ENCODE data around the gene TUBG1.
"Not testable (repeated sequence)": the region's sequence is repeated elsewhere in the genome, so short reads cannot be mapped to it uniquely, and the experiment has no call there.

TUBG1 gene

DNA sequence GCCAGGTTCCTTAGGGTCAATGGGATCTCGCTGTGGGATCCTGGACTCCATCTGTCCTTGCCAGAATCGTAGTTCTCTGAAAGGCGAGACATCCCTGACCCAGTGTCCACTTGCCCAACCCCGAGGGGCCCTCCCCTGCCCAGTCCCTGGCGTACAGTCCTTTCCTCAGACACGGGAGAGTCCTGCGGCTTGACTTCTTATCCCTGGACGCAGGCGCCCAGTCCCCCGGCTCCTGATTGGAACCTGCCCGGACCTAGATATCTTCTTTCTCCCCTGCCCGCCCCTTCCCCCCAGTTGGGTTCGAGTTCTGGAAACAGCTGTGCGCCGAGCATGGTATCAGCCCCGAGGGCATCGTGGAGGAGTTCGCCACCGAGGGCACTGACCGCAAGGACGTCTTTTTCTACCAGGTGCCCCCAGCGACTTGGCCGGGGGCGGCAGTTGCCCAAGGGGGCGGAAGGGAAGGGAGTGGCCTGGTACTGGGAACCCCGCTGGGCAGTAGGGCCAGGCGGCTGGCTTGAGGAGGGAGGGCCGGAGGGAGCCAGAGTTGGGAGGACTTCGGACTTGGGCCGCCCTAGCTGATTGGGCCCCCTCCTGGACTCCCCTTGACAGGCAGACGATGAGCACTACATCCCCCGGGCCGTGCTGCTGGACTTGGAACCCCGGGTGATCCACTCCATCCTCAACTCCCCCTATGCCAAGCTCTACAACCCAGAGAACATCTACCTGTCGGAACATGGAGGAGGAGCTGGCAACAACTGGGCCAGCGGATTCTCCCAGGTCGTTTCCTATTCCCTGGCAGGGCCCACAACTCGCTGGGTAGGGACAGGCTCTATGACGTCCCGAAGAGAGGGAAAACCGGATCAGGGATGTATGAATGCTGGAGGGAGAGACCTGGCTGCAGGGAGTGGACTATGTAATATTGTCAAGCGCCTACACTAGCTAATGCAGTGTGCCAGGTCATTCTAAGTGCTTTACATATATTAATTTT, 625 bp downstream of the TUBG1 start:
- not testable (repeated sequence) for H3K27me3 ChIP-seq (ENCODE audit: control insufficient read depth, insufficient read depth, low read length); H3K9me3 ChIP-seq (ENCODE audit: control insufficient read depth, insufficient read depth, low read depth, low read length); H3K4me1 ChIP-seq (ENCODE audit: control insufficient read depth, insufficient read depth, low read length)
- Histone ChIP-seq H3K9ac (ENCODE audit: low read length) (peak overlapping the region; percentile 81), H3K27ac (ENCODE audit: low read depth, low read length) (peak overlapping the region; percentile 21; the same call in 1 of the 2 replicates), H3K4me3 (ENCODE audit: low read depth, low read length) (peak overlapping the region; percentile 83), H3K36me3 (ENCODE audit: control insufficient read depth, insufficient read depth, low read length) (peaks cover 38% of the 10 kb centered on the region)

DNA sequence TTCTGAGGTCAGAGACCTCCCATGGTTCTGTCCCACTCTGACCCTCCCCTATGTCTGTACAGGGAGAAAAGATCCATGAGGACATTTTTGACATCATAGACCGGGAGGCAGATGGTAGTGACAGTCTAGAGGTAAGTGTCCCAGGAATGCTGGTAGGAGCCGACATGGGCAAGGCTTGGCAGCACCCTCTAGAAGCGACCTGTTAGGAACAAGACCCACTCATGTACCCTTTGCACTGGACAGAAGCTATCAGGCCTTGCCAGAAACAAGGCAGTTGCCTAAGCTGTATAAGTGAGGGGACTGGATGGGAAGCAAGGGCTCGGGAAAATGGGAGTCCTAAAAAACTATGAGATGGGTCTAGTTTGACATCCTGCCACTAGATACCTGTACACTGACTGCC, 2.5 kb downstream of the TUBG1 start:
- H3K9ac ChIP-seq (ENCODE audit: low read length): no peak overlapping the region
- H3K27ac ChIP-seq (ENCODE audit: low read depth, low read length): no peak overlapping the region
- H3K27me3 ChIP-seq (ENCODE audit: control insufficient read depth, insufficient read depth, low read length): no peaks in the 10 kb centered on the region
- no peaks in the 10 kb centered on the region for H3K9me3 ChIP-seq (ENCODE audit: control insufficient read depth, insufficient read depth, low read depth, low read length)
- H3K4me3 ChIP-seq (ENCODE audit: low read depth, low read length): no peak overlapping the region
- peaks cover 48% of the 10 kb centered on the region for H3K36me3 ChIP-seq (ENCODE audit: control insufficient read depth, insufficient read depth, low read length)
- H3K4me1 ChIP-seq (ENCODE audit: control insufficient read depth, insufficient read depth, low read length): peaks cover 6% of the 10 kb centered on the region; the same call in 1 of the 2 replicates

DNA sequence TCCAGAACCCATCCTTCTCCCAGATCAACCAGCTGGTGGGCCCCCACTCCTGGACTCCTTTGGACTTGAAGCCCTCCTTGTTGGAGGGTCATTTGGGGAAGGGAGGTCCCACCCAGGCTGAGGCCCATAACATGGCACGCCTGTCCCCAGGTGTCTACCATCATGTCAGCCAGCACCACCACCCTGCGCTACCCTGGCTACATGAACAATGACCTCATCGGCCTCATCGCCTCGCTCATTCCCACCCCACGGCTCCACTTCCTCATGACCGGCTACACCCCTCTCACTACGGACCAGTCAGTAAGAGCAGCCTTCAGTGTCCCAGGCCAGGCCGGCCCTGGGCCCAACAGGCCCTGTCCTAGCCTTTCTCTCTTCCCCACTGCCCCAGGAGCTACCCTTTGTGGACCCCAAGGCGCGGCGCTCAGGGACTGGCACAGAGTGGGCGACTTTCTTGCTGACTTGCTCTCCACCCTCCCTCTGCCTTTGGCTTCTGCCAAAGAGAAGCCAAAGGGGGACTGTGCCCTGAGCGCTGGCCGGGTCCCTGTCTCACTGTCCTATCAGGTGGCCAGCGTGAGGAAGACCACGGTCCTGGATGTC, 4.3 kb downstream of the TUBG1 start:
- Histone ChIP-seq H3K9me3 (ENCODE audit: control insufficient read depth, insufficient read depth, low read depth, low read length) (no peaks in the 10 kb centered on the region), H3K9ac (ENCODE audit: low read length) (no peak overlapping the region), H3K4me1 (ENCODE audit: control insufficient read depth, insufficient read depth, low read length) (peaks cover 8% of the 10 kb centered on the region), H3K27me3 (ENCODE audit: control insufficient read depth, insufficient read depth, low read length) (no peaks in the 10 kb centered on the region), H3K27ac (ENCODE audit: low read depth, low read length) (no peak overlapping the region), H3K4me3 (ENCODE audit: low read depth, low read length) (no peak overlapping the region), H3K36me3 (ENCODE audit: control insufficient read depth, insufficient read depth, low read length) (peaks cover 48% of the 10 kb centered on the region)

DNA sequence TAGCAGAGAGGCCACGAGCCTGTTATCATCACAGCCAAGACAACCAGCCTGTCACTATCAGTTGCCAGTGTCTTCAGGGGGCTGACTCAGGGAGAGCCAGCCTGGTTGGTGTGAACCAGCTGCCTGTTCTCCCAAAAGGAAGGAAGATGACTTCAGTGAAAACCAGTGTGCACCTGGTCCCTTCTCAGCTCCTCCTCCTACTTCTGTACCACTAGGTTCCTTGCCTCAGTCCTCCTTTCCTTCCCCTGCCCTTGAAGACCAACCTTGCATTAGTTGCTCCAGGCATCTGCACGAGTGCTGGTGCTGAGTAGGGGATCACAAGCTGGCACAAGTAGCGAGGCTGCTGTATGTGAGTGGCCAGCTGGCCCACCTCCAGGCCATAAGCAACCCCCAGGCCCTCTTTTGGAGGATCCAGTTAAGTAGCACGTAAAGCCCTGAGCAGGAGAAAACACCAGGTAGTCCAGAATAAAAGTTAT, 8.5 kb downstream of the TUBG1 start:
- H3K36me3 ChIP-seq (ENCODE audit: control insufficient read depth, insufficient read depth, low read length): peaks cover 32% of the 10 kb centered on the region
- peaks cover 6% of the 10 kb centered on the region for H3K4me1 ChIP-seq (ENCODE audit: control insufficient read depth, insufficient read depth, low read length)
- H3K9ac ChIP-seq (ENCODE audit: low read length): no peak overlapping the region
- no peaks in the 10 kb centered on the region for H3K9me3 ChIP-seq (ENCODE audit: control insufficient read depth, insufficient read depth, low read depth, low read length)
- H3K27ac ChIP-seq (ENCODE audit: low read depth, low read length): no peak overlapping the region
- no peak overlapping the region for H3K4me3 ChIP-seq (ENCODE audit: low read depth, low read length)
- H3K27me3 ChIP-seq (ENCODE audit: control insufficient read depth, insufficient read depth, low read length): no peaks in the 10 kb centered on the region

DNA sequence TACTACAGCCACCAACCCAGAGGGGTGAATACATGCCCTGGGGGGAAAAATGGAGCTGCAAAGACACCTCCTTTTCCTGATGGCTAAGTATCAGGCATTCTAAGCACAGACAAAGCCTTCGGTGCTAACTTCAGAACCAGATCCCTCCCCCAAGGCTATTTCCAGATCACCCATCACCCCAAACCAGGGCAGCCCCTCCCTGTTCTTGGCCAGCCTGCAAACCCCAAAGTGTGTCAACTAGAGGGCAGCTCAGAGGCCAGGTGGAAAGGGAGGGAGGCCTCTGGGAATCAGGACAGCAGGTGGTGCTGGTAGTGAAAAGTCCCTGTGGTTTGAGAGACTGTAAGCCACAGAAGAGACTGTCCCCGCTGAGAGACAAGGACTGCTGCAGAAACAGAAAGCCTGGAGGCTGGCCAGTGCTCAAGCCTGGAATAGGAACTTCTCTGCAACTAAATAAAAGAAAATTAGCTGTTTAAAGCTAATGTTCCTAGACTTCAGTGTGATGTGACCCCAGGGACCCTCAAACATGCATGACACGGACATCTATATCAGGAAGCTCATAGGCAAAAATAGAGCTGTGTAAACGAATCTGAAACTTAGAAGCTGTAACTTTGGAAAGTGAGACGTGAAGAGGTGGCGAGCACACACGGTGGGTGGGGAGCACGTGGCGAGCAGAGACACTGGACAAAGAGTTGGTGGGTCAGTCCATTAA, 9.1 kb downstream of the TUBG1 start:
- Histone ChIP-seq H3K9ac (ENCODE audit: low read length) (no peak overlapping the region), H3K4me3 (ENCODE audit: low read depth, low read length) (no peak overlapping the region)

DNA sequence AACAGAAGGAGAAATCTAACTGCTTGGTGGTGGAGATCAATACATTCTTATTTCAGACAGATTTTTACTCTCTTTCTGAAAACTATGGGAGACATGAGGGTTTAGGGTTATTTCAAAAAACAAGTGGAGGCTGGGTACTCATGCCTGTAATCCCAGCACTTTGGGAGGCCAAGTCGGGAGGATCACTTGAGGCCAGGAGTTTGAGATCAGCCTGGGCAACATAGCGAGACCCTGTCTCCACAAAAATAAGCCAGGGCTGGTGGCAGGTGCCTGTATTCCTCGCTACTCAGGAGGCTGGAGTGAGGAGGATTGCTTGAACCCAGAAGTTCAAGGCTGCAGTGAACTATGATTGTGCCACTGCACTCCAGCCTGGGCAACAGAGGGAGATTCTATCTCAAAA, 12.5 kb downstream of the TUBG1 start:
- H3K4me3 ChIP-seq (ENCODE audit: low read depth, low read length); H3K27me3 ChIP-seq (ENCODE audit: control insufficient read depth, insufficient read depth, low read length); H3K36me3 ChIP-seq (ENCODE audit: control insufficient read depth, insufficient read depth, low read length); H3K4me1 ChIP-seq (ENCODE audit: control insufficient read depth, insufficient read depth, low read length); H3K9ac ChIP-seq (ENCODE audit: low read length); H3K27ac ChIP-seq (ENCODE audit: low read depth, low read length); H3K9me3 ChIP-seq (ENCODE audit: control insufficient read depth, insufficient read depth, low read depth, low read length): not testable (repeated sequence)

More for the DNA sequence above, 9.1 kb downstream of the TUBG1 start:
- Histone ChIP-seq H3K27me3 (ENCODE audit: control insufficient read depth, insufficient read depth, low read length) (no peaks in the 10 kb centered on the region), H3K36me3 (ENCODE audit: control insufficient read depth, insufficient read depth, low read length) (peaks cover 26% of the 10 kb centered on the region), H3K27ac (ENCODE audit: low read depth, low read length) (no peak overlapping the region), H3K9me3 (ENCODE audit: control insufficient read depth, insufficient read depth, low read depth, low read length) (no peaks in the 10 kb centered on the region), H3K4me1 (ENCODE audit: control insufficient read depth, insufficient read depth, low read length) (peaks cover 6% of the 10 kb centered on the region)

DNA sequence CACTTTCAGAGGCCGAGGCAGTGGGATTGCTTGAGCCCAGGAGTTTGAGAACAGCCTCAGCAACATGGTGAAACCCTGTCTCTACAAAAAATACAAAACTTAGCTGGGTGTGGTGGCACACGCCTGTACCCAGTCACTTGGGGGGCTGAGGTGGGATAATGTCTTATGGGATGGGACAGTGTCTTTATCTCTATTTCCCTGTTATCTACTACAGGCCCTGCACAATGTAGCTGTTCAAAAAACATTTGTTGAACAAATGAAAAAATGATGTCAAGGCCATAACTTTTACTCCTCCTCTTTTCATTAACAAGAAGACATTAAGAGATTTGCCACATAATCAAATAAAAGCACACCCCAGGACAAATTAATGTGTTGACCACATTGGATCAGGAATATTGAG, 13.8 kb downstream of the TUBG1 start:
- no peaks in the 10 kb centered on the region for H3K36me3 ChIP-seq (ENCODE audit: control insufficient read depth, insufficient read depth, low read length)
- no peak overlapping the region for H3K4me3 ChIP-seq (ENCODE audit: low read depth, low read length)
- H3K9ac ChIP-seq (ENCODE audit: low read length): no peak overlapping the region
- H3K4me1 ChIP-seq (ENCODE audit: control insufficient read depth, insufficient read depth, low read length): peaks cover 6% of the 10 kb centered on the region
- H3K9me3 ChIP-seq (ENCODE audit: control insufficient read depth, insufficient read depth, low read depth, low read length): no peaks in the 10 kb centered on the region
- no peaks in the 10 kb centered on the region for H3K27me3 ChIP-seq (ENCODE audit: control insufficient read depth, insufficient read depth, low read length)
- no peak overlapping the region for H3K27ac ChIP-seq (ENCODE audit: low read depth, low read length)

DNA sequence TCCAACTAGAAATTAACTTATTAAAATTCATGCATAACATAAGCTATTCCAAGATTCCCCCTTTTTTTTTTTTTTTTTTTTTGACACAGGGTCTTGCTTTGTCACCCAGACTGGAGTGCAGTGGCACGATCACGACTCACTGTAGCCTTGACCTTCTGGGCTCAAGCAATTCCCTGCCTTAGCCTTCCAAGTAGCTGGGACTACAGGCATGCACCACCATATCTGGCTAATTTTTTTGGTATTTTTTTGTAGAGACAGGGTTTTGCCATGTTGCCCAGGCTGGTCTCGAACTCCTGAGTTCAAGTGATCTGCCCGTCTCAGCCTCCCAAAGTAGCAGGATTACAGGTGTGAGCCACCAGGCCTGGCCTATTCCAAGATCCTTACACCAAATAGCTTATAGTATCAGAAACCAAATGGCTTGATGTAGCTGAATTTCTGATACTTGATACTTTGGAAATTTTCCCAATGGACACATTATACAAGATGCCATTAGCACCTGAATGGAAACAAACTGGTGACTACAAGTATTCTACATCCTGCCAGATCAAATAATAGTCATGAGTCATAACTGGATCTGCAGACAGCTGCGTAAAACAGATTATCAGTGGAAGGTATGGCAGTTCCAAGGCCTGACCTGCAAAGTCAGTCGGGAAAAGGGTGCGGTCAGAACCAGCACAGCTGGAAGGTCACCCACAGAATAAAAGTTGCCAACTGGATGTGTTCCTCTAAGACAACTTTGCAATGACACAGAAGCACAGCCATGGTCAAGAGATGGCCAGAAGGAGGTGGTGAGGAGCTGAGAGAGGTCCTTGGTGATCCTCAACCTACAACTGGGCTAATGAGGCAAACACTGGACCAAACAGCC, 14.5 kb downstream of the TUBG1 start:
- no peaks in the 10 kb centered on the region for H3K36me3 ChIP-seq (ENCODE audit: control insufficient read depth, insufficient read depth, low read length)
- no peak overlapping the region for H3K27ac ChIP-seq (ENCODE audit: low read depth, low read length)
- no peaks in the 10 kb centered on the region for H3K27me3 ChIP-seq (ENCODE audit: control insufficient read depth, insufficient read depth, low read length)
- no peak overlapping the region for H3K4me3 ChIP-seq (ENCODE audit: low read depth, low read length)
- no peak overlapping the region for H3K9ac ChIP-seq (ENCODE audit: low read length)
- H3K4me1 ChIP-seq (ENCODE audit: control insufficient read depth, insufficient read depth, low read length): no peaks in the 10 kb centered on the region
- no peaks in the 10 kb centered on the region for H3K9me3 ChIP-seq (ENCODE audit: control insufficient read depth, insufficient read depth, low read depth, low read length)

DNA sequence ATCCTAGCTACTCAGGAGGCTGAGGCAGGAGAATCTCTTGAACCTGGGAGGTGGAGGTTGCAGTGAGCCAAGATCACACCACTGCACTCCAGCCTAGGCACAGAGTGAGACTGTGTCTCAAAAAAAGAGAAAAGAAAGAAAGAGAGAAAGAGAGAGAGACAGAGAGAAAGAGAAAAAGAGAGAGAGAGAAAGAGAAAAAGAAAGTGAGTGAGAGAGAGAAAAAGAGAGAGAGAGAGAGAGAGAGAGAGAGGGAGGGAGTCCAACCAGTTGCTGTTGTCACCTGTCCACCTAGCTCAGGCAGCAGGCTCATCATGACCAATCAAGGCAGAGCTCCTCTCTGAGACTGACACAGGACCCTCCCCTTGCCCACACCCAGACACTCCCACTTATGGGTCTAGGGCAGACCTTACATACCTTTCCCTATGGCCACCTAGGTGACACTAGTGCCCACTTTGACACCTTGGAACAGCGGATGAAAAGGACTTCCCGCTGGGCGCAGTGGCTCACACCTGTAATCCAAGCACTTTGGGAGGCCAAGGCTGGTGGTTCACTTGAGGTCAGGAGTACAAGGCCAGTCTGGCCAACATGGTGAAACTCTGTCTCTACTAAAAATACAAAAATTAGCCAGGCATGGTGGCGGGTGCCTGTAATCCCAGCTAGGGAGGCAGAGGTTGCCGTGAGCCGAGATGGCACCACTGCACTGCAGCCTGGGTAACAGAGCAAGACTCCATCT, 17.7 kb downstream of the TUBG1 start:
- H3K4me3 ChIP-seq (ENCODE audit: low read depth, low read length); H3K27me3 ChIP-seq (ENCODE audit: control insufficient read depth, insufficient read depth, low read length); H3K9me3 ChIP-seq (ENCODE audit: control insufficient read depth, insufficient read depth, low read depth, low read length); H3K27ac ChIP-seq (ENCODE audit: low read depth, low read length); H3K4me1 ChIP-seq (ENCODE audit: control insufficient read depth, insufficient read depth, low read length); H3K36me3 ChIP-seq (ENCODE audit: control insufficient read depth, insufficient read depth, low read length); H3K9ac ChIP-seq (ENCODE audit: low read length): not testable (repeated sequence)
